Measurements from ENCODE around the gene PDE5A.

DNA sequence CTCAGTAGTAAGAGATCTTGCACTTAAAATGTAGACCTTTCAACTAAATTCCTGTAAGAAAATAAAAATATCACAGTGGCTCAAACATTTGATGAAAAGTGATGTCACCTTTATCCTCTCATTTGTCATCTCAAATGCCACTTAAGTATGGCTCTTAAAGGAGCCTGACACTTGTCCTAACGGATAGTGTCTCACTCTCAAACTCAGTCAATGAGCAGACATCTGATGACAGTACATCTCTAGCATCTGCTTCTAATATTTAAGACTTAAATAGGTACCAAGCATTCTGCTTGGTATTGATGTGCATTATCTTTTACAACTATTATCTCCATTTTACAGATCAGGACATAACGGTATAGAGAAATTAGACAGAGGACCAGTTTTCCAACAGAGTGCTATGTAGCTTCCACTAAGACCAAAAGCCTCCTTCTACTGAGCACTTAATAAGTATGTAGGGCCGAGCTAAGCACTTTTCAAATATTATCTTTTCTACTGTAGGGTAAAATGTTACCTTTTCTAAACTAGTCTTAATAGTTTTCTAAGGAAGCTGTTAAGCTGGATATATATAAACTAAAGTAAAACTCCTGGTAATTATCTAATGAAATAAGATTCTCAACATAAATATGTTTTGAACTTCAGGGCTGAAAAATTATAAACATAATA, 110.2 kb downstream of the PDE5A start:
- TF ChIP-seq MYC (IDR thresholded peaks at IDR 0.05; ENCODE audit: low read depth, low read length): no peak
- no peak for TF ChIP-seq POLR2A (IDR thresholded peaks at IDR 0.05; ENCODE audit: low read depth, low read length)
- TF ChIP-seq, protein P1, sequence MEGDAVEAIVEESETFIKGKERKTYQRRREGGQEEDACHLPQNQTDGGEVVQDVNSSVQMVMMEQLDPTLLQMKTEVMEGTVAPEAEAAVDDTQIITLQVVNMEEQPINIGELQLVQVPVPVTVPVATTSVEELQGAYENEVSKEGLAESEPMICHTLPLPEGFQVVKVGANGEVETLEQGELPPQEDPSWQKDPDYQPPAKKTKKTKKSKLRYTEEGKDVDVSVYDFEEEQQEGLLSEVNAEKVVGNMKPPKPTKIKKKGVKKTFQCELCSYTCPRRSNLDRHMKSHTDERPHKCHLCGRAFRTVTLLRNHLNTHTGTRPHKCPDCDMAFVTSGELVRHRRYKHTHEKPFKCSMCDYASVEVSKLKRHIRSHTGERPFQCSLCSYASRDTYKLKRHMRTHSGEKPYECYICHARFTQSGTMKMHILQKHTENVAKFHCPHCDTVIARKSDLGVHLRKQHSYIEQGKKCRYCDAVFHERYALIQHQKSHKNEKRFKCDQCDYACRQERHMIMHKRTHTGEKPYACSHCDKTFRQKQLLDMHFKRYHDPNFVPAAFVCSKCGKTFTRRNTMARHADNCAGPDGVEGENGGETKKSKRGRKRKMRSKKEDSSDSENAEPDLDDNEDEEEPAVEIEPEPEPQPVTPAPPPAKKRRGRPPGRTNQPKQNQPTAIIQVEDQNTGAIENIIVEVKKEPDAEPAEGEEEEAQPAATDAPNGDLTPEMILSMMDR (IDR thresholded peaks at IDR 0.05; ENCODE audit: extremely low read depth in 1 of 2, insufficient read depth in 1 of 2, low read depth in 1 of 2, low read length in 2 of 2): no peak
- TF ChIP-seq MAX (IDR thresholded peaks at IDR 0.05; ENCODE audit: insufficient read depth, insufficient read length): no peak
